GM23338 (cell line): ENCODE results near the gene NUP50. TPM values are rescaled to one million over a fixed set of nuclear protein-coding genes. Genes with fewer than 3 reads are reported as not detected.

Source experiments
- ATAC-seq: fragments of 200-7000 bp; cut with Tn5 transposase; 3 replicates; pipeline ENCODE4 v1.9.1; 2020
- DNase-seq: peaks from one replicate; pipeline ENCODE4 v3.0.0-alpha.2; 2015; ENCODE audit warnings: low spot score
- H2AFZ ChIP-seq: fragments of 200-600 bp; sonication (generic); 2 replicates; pipeline ENCODE4 v1.8.0; 2016; ENCODE audit warnings: antibody characterized with exemption, mild to moderate bottlenecking, moderate library complexity
- H3F3A ChIP-seq: fragments of 200-600 bp; sonication (generic); replicated peaks from 2 replicates; pipeline ENCODE4 v1.8.0; 2017; ENCODE audit warnings: antibody characterized with exemption, mixed run types, low read depth
- H3K27ac ChIP-seq: fragments of 200-600 bp; sonication (generic); 2 replicates; pipeline ENCODE4 v1.6.1; 2016; ENCODE audit warnings: low read depth
- H3K27me3 ChIP-seq: fragments of 200-600 bp; sonication (generic); 2 replicates; pipeline ENCODE4 v1.8.0; 2016; ENCODE audit warnings: mild to moderate bottlenecking, mixed run types, moderate library complexity; ENCODE audit not compliant: insufficient read depth
- H3K36me3 ChIP-seq: fragments of 200-600 bp; sonication (generic); 2 replicates; pipeline ENCODE4 v1.8.0; 2016; ENCODE audit warnings: mild to moderate bottlenecking; ENCODE audit not compliant: insufficient read depth
- H3K4me1 ChIP-seq: fragments of 200-600 bp; sonication (generic); 2 replicates; pipeline ENCODE4 v1.8.0; 2016; ENCODE audit warnings: mild to moderate bottlenecking, moderate library complexity; ENCODE audit not compliant: insufficient read depth
- H3K4me2 ChIP-seq: fragments of 200-600 bp; sonication (generic); 2 replicates; pipeline ENCODE4 v1.7.1; 2017; ENCODE audit warnings: mixed run types
- H3K4me3 ChIP-seq: fragments of 200-600 bp; sonication (generic); 2 replicates; pipeline ENCODE4 v1.6.1; 2016; ENCODE audit warnings: mixed run types
- H3K79me2 ChIP-seq: fragments of 200-600 bp; sonication (generic); replicated peaks from 2 replicates; pipeline ENCODE4 v1.8.0; 2017; ENCODE audit warnings: mild to moderate bottlenecking; ENCODE audit not compliant: insufficient read depth
- H3K9me2 ChIP-seq: fragments of 200-600 bp; sonication (generic); 2 replicates; pipeline ENCODE4 v1.8.0; 2017; ENCODE audit not compliant: insufficient read depth
- H4K20me1 ChIP-seq: fragments of 200-600 bp; sonication (generic); replicated peaks from 2 replicates; pipeline ENCODE4 v1.8.0; 2017; ENCODE audit warnings: mild to moderate bottlenecking; ENCODE audit not compliant: insufficient read depth
- H3K27ac Mint-ChIP-seq: 2 replicates; pipeline ENCODE4 v1.8.0; 2020; ENCODE audit warnings: inconsistent platforms, mild to moderate bottlenecking, moderate library complexity, mixed read lengths
- H3K27me3 Mint-ChIP-seq: 3 replicates; pipeline ENCODE4 v1.8.0; 2022; ENCODE audit warnings: low read depth, mild to moderate bottlenecking, moderate library complexity, mixed read lengths, inconsistent platforms; ENCODE audit not compliant: insufficient read depth, poor library complexity
- H3K36me3 Mint-ChIP-seq: 3 replicates; pipeline ENCODE4 v1.8.0; 2021; ENCODE audit warnings: low read depth, mild to moderate bottlenecking, inconsistent platforms, moderate library complexity, mixed read lengths
- H3K4me1 Mint-ChIP-seq: 3 replicates; pipeline ENCODE4 v1.8.0; 2020; ENCODE audit warnings: mild to moderate bottlenecking, inconsistent platforms, mixed read lengths
- H3K4me3 Mint-ChIP-seq: 3 replicates; pipeline ENCODE4 v1.8.0; 2021; ENCODE audit warnings: moderate library complexity, mild to moderate bottlenecking, inconsistent platforms, mixed read lengths
- H3K9me3 Mint-ChIP-seq: 3 replicates; pipeline ENCODE4 v1.8.0; 2020; ENCODE audit warnings: moderate library complexity, mild to moderate bottlenecking, inconsistent platforms, mixed read lengths
- CREB1 ChIP-seq: fragments of 250-450 bp; sonication (Bioruptor Pico); IDR thresholded peaks from 2 replicates; pipeline ENCODE4 v1.5.0; 2020; ENCODE audit warnings: low read depth, mild to moderate bottlenecking, moderate library complexity
- CTCF ChIP-seq, 2 experiments: fragments of 200-600 bp in 1 of 2; sonication (generic) in 1 of 2; conservative IDR thresholded peaks; 2 replicates each; pipeline versions ENCODE4 v1.5.1 to v1.6.1; 2016 to 2017; ENCODE audit warnings: antibody characterized with exemption in 2 of 2, low read depth in 2 of 2, mild to moderate bottlenecking in 2 of 2, moderate library complexity in 1 of 2
- EZH2 ChIP-seq: fragments of 200-600 bp; sonication (generic); IDR thresholded peaks from one replicate; pipeline ENCODE4 v1.8.0; 2017; ENCODE audit warnings: antibody characterized with exemption, mild to moderate bottlenecking, low read depth; ENCODE audit not compliant: unreplicated experiment
- EZH2phosphoT487 ChIP-seq: fragments of 200-600 bp; sonication (generic); IDR thresholded peaks from one replicate; pipeline ENCODE4 v1.8.1; 2018; ENCODE audit warnings: antibody characterized with exemption; ENCODE audit not compliant: unreplicated experiment
- JUNB ChIP-seq: IDR thresholded peaks from one replicate; pipeline ENCODE4 v1.6.1; 2016; ENCODE audit warnings: antibody characterized with exemption; ENCODE audit not compliant: unreplicated experiment
- NANOG ChIP-seq: IDR thresholded peaks from 2 replicates; pipeline ENCODE4 v1.6.1; 2016; ENCODE audit warnings: antibody characterized with exemption, borderline replicate concordance
- POLR2AphosphoS5 ChIP-seq: IDR thresholded peaks from 2 replicates; pipeline ENCODE4 v1.6.1; 2016; ENCODE audit warnings: antibody characterized with exemption, low read depth
- STAT1 ChIP-seq: IDR thresholded peaks from one replicate; pipeline ENCODE4 v1.6.1; 2016; ENCODE audit warnings: antibody characterized with exemption; ENCODE audit not compliant: unreplicated experiment
- ZNF114 ChIP-seq: fragments of 250-450 bp; sonication (Bioruptor Pico); IDR thresholded peaks from 2 replicates; pipeline ENCODE4 v1.5.0; 2020; ENCODE audit warnings: mild to moderate bottlenecking, moderate library complexity
- ZNF331 ChIP-seq: fragments of 250-450 bp; sonication (Bioruptor Pico); IDR thresholded peaks from 2 replicates; pipeline ENCODE4 v1.5.0; 2020; ENCODE audit warnings: low read depth, mild to moderate bottlenecking, moderate library complexity
- polyA plus RNA-seq: library from polyadenylated mRNA; unstranded; fragments of >200 nt; fragmentation: Nextera tagmentation; extraction: Ambion mirVana; gene quantifications from 2 replicates; pipeline ENCODE4 v1.2.1, GENCODE V29; 2016
- total RNA-seq: library from RNA; depleted of rRNA; stranded (reverse); fragments of >200 nt; shearing (Covaris generic); gene quantifications from 2 replicates; pipeline ENCODE4 v1.2.3, GENCODE V29; 2014
- TF ChIP-seq, protein P1 (sequence below): fragments of 250-450 bp; sonication (Bioruptor Pico); IDR thresholded peaks from 2 replicates; pipeline ENCODE4 v1.5.0; 2020; ENCODE audit warnings: mild to moderate bottlenecking, moderate library complexity
- TF ChIP-seq, protein P2 (sequence below): IDR thresholded peaks from one replicate; pipeline ENCODE4 v1.6.1; 2018; ENCODE audit warnings: antibody characterized with exemption; ENCODE audit not compliant: unreplicated experiment
- TF ChIP-seq, protein P3 (sequence below): IDR thresholded peaks from 2 replicates; pipeline ENCODE4 v1.6.1; 2016; ENCODE audit warnings: antibody characterized with exemption

The NUP50 gene
- total and polyA plus RNA-seq, 2 experiments from 2014 or later: 45.9 to 96.6 TPM

DNA sequence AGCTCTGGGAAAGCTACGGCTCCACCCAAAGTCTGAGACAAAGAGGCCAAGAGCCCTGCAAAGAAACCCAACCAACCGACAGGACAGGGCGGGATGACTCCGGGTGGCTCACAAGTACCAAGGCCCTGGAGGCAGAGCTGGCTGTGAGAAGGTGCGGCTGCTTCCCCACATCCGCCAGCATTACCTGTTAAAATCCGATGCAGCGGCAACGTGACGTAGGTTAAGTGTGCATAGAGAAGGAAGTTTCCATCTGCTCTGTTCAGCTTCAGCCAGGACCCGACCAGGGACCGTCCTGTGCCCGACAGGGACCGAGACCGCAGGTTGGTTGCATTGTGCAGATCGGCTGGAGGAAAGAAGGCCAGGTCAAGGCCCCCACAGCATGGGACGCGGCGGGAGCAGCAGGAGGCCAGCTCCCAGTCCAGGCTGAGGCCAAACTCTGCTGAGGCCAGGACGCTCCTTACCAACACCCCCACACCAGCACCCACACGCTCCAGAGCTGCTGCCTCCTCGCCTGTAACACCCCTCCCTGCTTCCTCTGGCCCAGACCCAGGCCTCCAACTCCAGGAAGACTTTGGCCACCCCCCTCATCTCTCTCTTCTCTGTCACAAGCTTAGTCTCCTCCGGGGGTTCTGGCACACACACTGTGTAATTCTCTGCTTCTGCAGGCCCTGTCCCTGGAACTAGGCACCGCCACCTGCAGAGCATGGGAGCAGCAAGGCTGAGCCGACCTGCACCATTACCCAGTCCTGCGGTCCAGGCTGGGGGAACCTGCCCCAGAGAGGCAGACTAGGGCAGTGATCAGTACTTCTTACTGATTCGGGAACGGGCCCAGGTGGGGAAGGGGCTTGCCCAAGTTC lies 34.1 kb downstream of the NUP50 start:
- DNase-seq: no peak
- H3K36me3 Mint-ChIP-seq: peaks cover 16% of the 10 kb centered on the region; the same call in 2 of the 3 replicates

More for the DNA sequence above, 34.1 kb downstream of the NUP50 start:
- H3K27me3 ChIP-seq: no peaks in the 10 kb centered on the region
- no peaks in the 10 kb centered on the region for H3K79me2 ChIP-seq
- peaks cover 3% of the 10 kb centered on the region; the same call in 1 of the 2 replicates for H3K36me3 ChIP-seq
- H3K4me2 ChIP-seq: no peak overlapping the region
- no peaks in the 10 kb centered on the region for H4K20me1 ChIP-seq
- no peak overlapping the region; the same call in 2 of the 3 replicates for H3K4me3 Mint-ChIP-seq
- H3K4me3 ChIP-seq: no peak overlapping the region
- H3F3A ChIP-seq: no peaks in the 10 kb centered on the region
- peaks cover 9% of the 10 kb centered on the region for H3K27me3 Mint-ChIP-seq
- TF ChIP-seq POLR2AphosphoS5 (no peak), EZH2phosphoT487 (no peak), JUNB (no peak), ZNF114 (no peak), STAT1 (no peak), ZNF331 (CRISPR knock-in tag) (no peak), CREB1 (no peak), CTCF (conservative IDR thresholded peaks at IDR 0.05; ENCODE audit: low read depth in 2 of 2) (no peak), NANOG (no peak), EZH2 (no peak)
- TF ChIP-seq, protein P1, sequence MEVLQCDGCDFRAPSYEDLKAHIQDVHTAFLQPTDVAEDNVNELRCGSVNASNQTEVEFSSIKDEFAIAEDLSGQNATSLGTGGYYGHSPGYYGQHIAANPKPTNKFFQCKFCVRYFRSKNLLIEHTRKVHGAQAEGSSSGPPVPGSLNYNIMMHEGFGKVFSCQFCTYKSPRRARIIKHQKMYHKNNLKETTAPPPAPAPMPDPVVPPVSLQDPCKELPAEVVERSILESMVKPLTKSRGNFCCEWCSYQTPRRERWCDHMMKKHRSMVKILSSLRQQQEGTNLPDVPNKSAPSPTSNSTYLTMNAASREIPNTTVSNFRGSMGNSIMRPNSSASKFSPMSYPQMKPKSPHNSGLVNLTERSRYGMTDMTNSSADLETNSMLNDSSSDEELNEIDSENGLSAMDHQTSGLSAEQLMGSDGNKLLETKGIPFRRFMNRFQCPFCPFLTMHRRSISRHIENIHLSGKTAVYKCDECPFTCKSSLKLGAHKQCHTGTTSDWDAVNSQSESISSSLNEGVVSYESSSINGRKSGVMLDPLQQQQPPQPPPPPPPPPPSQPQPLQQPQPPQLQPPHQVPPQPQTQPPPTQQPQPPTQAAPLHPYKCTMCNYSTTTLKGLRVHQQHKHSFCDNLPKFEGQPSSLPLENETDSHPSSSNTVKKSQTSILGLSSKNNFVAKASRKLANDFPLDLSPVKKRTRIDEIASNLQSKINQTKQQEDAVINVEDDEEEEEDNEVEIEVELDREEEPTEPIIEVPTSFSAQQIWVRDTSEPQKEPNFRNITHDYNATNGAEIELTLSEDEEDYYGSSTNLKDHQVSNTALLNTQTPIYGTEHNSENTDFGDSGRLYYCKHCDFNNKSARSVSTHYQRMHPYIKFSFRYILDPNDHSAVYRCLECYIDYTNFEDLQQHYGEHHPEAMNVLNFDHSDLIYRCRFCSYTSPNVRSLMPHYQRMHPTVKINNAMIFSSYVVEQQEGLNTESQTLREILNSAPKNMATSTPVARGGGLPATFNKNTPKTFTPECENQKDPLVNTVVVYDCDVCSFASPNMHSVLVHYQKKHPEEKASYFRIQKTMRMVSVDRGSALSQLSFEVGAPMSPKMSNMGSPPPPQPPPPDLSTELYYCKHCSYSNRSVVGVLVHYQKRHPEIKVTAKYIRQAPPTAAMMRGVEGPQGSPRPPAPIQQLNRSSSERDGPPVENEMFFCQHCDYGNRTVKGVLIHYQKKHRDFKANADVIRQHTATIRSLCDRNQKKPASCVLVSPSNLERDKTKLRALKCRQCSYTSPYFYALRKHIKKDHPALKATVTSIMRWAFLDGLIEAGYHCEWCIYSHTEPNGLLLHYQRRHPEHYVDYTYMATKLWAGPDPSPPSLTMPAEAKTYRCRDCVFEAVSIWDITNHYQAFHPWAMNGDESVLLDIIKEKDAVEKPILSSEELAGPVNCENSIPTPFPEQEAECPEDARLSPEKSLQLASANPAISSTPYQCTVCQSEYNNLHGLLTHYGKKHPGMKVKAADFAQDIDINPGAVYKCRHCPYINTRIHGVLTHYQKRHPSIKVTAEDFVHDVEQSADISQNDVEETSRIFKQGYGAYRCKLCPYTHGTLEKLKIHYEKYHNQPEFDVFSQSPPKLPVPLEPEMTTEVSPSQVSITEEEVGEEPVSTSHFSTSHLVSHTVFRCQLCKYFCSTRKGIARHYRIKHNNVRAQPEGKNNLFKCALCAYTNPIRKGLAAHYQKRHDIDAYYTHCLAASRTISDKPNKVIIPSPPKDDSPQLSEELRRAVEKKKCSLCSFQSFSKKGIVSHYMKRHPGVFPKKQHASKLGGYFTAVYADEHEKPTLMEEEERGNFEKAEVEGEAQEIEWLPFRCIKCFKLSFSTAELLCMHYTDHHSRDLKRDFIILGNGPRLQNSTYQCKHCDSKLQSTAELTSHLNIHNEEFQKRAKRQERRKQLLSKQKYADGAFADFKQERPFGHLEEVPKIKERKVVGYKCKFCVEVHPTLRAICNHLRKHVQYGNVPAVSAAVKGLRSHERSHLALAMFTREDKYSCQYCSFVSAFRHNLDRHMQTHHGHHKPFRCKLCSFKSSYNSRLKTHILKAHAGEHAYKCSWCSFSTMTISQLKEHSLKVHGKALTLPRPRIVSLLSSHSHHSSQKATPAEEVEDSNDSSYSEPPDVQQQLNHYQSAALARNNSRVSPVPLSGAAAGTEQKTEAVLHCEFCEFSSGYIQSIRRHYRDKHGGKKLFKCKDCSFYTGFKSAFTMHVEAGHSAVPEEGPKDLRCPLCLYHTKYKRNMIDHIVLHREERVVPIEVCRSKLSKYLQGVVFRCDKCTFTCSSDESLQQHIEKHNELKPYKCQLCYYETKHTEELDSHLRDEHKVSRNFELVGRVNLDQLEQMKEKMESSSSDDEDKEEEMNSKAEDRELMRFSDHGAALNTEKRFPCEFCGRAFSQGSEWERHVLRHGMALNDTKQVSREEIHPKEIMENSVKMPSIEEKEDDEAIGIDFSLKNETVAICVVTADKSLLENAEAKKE: no peak
- TF ChIP-seq, protein P2, sequence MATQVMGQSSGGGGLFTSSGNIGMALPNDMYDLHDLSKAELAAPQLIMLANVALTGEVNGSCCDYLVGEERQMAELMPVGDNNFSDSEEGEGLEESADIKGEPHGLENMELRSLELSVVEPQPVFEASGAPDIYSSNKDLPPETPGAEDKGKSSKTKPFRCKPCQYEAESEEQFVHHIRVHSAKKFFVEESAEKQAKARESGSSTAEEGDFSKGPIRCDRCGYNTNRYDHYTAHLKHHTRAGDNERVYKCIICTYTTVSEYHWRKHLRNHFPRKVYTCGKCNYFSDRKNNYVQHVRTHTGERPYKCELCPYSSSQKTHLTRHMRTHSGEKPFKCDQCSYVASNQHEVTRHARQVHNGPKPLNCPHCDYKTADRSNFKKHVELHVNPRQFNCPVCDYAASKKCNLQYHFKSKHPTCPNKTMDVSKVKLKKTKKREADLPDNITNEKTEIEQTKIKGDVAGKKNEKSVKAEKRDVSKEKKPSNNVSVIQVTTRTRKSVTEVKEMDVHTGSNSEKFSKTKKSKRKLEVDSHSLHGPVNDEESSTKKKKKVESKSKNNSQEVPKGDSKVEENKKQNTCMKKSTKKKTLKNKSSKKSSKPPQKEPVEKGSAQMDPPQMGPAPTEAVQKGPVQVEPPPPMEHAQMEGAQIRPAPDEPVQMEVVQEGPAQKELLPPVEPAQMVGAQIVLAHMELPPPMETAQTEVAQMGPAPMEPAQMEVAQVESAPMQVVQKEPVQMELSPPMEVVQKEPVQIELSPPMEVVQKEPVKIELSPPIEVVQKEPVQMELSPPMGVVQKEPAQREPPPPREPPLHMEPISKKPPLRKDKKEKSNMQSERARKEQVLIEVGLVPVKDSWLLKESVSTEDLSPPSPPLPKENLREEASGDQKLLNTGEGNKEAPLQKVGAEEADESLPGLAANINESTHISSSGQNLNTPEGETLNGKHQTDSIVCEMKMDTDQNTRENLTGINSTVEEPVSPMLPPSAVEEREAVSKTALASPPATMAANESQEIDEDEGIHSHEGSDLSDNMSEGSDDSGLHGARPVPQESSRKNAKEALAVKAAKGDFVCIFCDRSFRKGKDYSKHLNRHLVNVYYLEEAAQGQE: no peak
- TF ChIP-seq, protein P3, sequence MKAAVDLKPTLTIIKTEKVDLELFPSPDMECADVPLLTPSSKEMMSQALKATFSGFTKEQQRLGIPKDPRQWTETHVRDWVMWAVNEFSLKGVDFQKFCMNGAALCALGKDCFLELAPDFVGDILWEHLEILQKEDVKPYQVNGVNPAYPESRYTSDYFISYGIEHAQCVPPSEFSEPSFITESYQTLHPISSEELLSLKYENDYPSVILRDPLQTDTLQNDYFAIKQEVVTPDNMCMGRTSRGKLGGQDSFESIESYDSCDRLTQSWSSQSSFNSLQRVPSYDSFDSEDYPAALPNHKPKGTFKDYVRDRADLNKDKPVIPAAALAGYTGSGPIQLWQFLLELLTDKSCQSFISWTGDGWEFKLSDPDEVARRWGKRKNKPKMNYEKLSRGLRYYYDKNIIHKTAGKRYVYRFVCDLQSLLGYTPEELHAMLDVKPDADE: no peak
- H3K4me1 Mint-ChIP-seq: peaks cover 35% of the 10 kb centered on the region
- peak overlapping the region; percentile 52; the same call in 1 of the 2 replicates for H3K27ac Mint-ChIP-seq
- peak; percentile 41 for ATAC-seq
- H3K9me3 Mint-ChIP-seq: no peaks in the 10 kb centered on the region; the same call in 2 of the 3 replicates
- H2AFZ ChIP-seq: no peak overlapping the region
- H3K9me2 ChIP-seq: no peaks in the 10 kb centered on the region
- H3K4me1 ChIP-seq: 0 out of 2 replicates have a peak, but pooled peaks cover 4% of the 10 kb centered on the region
- H3K27ac ChIP-seq: no peak overlapping the region
